KMS-11 (cell line): ENCODE measurements around the gene SAPCD1.

ENCODE experiments used
- H2AFZ ChIP-seq: fragments of 200-600 bp; sonication (generic); 2 replicates; pipeline ENCODE4 v1.6.1; 2016; ENCODE audit warnings: antibody characterized with exemption, mixed run types, low read depth
- H3K27ac ChIP-seq: fragments of 200-600 bp; sonication (generic); 2 replicates; pipeline ENCODE4 v1.6.1; 2016; ENCODE audit warnings: mild to moderate bottlenecking, mixed run types
- H3K27me3 ChIP-seq: fragments of 200-600 bp; sonication (generic); 2 replicates; pipeline ENCODE4 v1.6.1; 2017; ENCODE audit warnings: mild to moderate bottlenecking, low read depth, mixed run types, moderate library complexity; ENCODE audit not compliant: insufficient read depth
- H3K36me3 ChIP-seq: fragments of 200-600 bp; sonication (generic); 2 replicates; pipeline ENCODE4 v1.6.1; 2017; ENCODE audit warnings: mild to moderate bottlenecking, mixed run types; ENCODE audit not compliant: insufficient read depth
- H3K4me1 ChIP-seq: fragments of 200-600 bp; sonication (generic); 2 replicates; pipeline ENCODE4 v1.6.1; 2016; ENCODE audit warnings: mild to moderate bottlenecking, low read depth, mixed run types; ENCODE audit not compliant: poor library complexity, severe bottlenecking
- H3K4me2 ChIP-seq: fragments of 200-600 bp; sonication (generic); 2 replicates; pipeline ENCODE4 v1.7.0; 2016; ENCODE audit warnings: mild to moderate bottlenecking, mixed run types
- H3K4me3 ChIP-seq: fragments of 200-600 bp; sonication (generic); IDR thresholded peaks from 2 replicates; pipeline ENCODE4 v1.6.1; 2017; ENCODE audit warnings: low read depth, low read length, mixed read lengths; ENCODE audit not compliant: insufficient read depth
- H3K79me2 ChIP-seq: fragments of 200-600 bp; sonication (generic); 2 replicates; pipeline ENCODE4 v1.6.1; 2016; ENCODE audit warnings: low read depth, mixed run types; ENCODE audit not compliant: insufficient read depth
- H3K9ac ChIP-seq: fragments of 200-600 bp; sonication (generic); 2 replicates; pipeline ENCODE4 v1.6.1; 2016; ENCODE audit warnings: mild to moderate bottlenecking, mixed run types
- H4K20me1 ChIP-seq: fragments of 200-600 bp; sonication (generic); 2 replicates; pipeline ENCODE4 v1.6.1; 2016; ENCODE audit warnings: mild to moderate bottlenecking, mixed run types; ENCODE audit not compliant: insufficient read depth
- TF ChIP-seq, protein P1 (sequence below): fragments of 200-600 bp; sonication (generic); conservative IDR thresholded peaks from 2 replicates; pipeline ENCODE4 v1.6.1; 2017; ENCODE audit warnings: low read depth, mild to moderate bottlenecking, antibody characterized with exemption, low read length, moderate library complexity, mixed read lengths

SAPCD1 gene

GRCh38 chr6:31758281-31758680 lies 4.2 kb upstream of the SAPCD1 start:
- TF ChIP-seq, protein P1, sequence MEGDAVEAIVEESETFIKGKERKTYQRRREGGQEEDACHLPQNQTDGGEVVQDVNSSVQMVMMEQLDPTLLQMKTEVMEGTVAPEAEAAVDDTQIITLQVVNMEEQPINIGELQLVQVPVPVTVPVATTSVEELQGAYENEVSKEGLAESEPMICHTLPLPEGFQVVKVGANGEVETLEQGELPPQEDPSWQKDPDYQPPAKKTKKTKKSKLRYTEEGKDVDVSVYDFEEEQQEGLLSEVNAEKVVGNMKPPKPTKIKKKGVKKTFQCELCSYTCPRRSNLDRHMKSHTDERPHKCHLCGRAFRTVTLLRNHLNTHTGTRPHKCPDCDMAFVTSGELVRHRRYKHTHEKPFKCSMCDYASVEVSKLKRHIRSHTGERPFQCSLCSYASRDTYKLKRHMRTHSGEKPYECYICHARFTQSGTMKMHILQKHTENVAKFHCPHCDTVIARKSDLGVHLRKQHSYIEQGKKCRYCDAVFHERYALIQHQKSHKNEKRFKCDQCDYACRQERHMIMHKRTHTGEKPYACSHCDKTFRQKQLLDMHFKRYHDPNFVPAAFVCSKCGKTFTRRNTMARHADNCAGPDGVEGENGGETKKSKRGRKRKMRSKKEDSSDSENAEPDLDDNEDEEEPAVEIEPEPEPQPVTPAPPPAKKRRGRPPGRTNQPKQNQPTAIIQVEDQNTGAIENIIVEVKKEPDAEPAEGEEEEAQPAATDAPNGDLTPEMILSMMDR: no peak
- no peak overlapping the region for H3K9ac ChIP-seq
- H3K36me3 ChIP-seq: no peaks in the 10 kb centered on the region
- no peak overlapping the region for H3K4me2 ChIP-seq
- no peaks in the 10 kb centered on the region for H3K27me3 ChIP-seq
- H3K27ac ChIP-seq: no peak overlapping the region
- H4K20me1 ChIP-seq: no peaks in the 10 kb centered on the region
- no peak overlapping the region for H3K4me3 ChIP-seq
- H2AFZ ChIP-seq: no peak overlapping the region
- H3K4me1 ChIP-seq: no peaks in the 10 kb centered on the region
- H3K79me2 ChIP-seq: no peaks in the 10 kb centered on the region

DNA sequence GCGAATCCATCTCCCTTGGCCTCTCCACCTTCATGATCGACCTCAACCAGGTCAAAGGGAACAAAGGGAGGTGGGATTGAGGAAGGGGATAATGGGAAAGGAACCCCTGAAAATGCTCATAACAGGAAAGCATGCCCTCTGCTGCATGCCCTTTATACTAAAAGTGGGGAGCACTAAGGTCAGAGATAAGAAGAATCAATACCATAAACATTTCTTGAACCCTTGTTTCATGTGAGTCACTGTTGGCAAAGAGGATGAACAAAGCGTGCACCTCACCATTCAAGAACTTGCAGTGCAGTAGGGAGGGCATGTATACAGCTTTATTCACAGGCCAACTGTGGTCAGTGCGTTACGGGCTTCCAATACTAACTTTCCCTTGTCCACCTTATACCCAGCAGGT lies 1.7 kb upstream of the SAPCD1 start:
- no peak overlapping the region for H2AFZ ChIP-seq
- no peak overlapping the region for H3K4me3 ChIP-seq
- H3K36me3 ChIP-seq: no peaks in the 10 kb centered on the region
- H3K27me3 ChIP-seq: no peaks in the 10 kb centered on the region
- no peaks in the 10 kb centered on the region for H3K79me2 ChIP-seq
- no peak overlapping the region for H3K9ac ChIP-seq
- TF ChIP-seq, protein P1: no peak
- H3K4me2 ChIP-seq: no peak overlapping the region
- H3K4me1 ChIP-seq: peaks cover 14% of the 10 kb centered on the region
- H4K20me1 ChIP-seq: no peaks in the 10 kb centered on the region
- no peak overlapping the region for H3K27ac ChIP-seq

- H3K36me3 ChIP-seq: no peaks in the 10 kb centered on the region
- TF ChIP-seq, protein P1: no peak
- H3K4me2 ChIP-seq: no peak overlapping the region
- no peak overlapping the region for H3K27ac ChIP-seq
- H2AFZ ChIP-seq: no peak overlapping the region
- no peak overlapping the region for H3K4me3 ChIP-seq
- no peaks in the 10 kb centered on the region for H3K79me2 ChIP-seq
- no peaks in the 10 kb centered on the region for H4K20me1 ChIP-seq
- H3K27me3 ChIP-seq: no peaks in the 10 kb centered on the region
- H3K4me1 ChIP-seq: peaks cover 14% of the 10 kb centered on the region
- H3K9ac ChIP-seq: no peak overlapping the region
These were observed 1.1 kb upstream of the SAPCD1 start for GRCh38 chr6:31761343-31761742.

DNA sequence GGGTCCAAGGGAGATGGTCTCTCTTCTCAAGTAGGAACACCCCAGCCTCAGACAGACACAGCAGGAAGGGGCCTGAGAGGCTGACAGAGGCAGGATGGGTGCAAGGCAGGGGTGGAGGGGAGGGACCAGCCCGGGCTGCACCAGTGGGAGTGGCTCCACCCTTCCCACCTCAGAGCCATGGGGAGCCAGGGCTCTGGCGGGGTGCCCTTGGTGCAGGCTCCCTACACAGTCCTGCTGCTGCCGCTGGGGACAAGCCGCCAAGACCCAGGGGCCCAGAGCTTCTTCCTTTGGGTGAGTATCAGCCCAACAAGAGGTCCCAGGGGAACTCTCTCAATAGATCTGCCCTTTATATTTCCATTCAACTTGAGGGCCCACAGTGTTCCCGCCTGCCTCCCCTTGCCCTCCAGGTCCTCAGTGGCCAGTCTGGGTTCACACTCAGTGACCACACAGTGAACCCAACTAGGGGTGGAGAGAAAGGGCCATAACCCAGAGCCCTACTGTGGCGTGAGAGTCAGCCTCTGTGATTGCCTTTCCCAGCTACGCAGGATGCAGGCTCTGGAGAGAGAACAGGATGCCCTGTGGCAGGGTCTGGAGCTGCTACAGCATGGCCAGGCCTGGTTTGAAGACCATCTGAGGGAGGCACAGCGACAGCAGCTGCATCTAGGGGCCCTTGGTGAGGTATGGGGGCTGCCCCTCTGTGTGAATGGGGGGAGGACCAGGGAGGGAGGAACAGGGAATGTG lies 592 bp downstream of the SAPCD1 start:
- Histone ChIP-seq H3K9ac (no peak overlapping the region), H3K79me2 (no peaks in the 10 kb centered on the region), H2AFZ (no peak overlapping the region), H3K4me2 (no peak overlapping the region), H3K4me3 (no peak overlapping the region), H3K36me3 (no peaks in the 10 kb centered on the region), H3K27me3 (no peaks in the 10 kb centered on the region), H3K4me1 (peaks cover 14% of the 10 kb centered on the region), H3K27ac (no peak overlapping the region), H4K20me1 (no peaks in the 10 kb centered on the region)
- TF ChIP-seq, protein P1: no peak
